Left cardiac atrium (tissue), 4 donors: ENCODE results near the gene CHST7. TPM values are rescaled to one million over a fixed set of nuclear protein-coding genes. Genes with fewer than 3 reads are reported as not detected.

Experiments used
- ATAC-seq, 2 donors: fragments of 200-7000 bp; cut with Tn5 transposase; one replicate each; pipeline ENCODE4 v1.9.1; 2020; ENCODE audit warnings: mild to moderate bottlenecking in 2 of 2, moderate library complexity in 2 of 2
- DNase-seq: peaks from one replicate; pipeline ENCODE4 v3.0.0-alpha.2; 2020
- intact Hi-C, 2 donors: fragments of 100-400 bp; cut with DNase I; formaldehyde crosslinking; loops; one replicate each; pipeline versions ENCODE4 v1.14.1 to v1.15.1; 2022 to 2023
- total RNA-seq, 2 donors: library from RNA; stranded (reverse); fragmentation: NEBNext Ultra II Directional; extraction: Animal tissue kit (Norgen Biotek cat#: 25700); gene quantifications; one replicate each; pipeline ENCODE4 v1.2.1, GENCODE V29; 2021
- donor health status: DM: no; HTN: yes; CAD: no.
- donor health status: DM: no; HTN: yes; CAD: no; lungs with severe emphysema.
- donor health status: DM: yes; HTN: yes; CAD: no.
- donor health status: Dilated cardiomyopathy.

CHST7 gene
- total RNA-seq, 2 donors from 2014 or later: 11.8 to 29.0 TPM

DNA sequence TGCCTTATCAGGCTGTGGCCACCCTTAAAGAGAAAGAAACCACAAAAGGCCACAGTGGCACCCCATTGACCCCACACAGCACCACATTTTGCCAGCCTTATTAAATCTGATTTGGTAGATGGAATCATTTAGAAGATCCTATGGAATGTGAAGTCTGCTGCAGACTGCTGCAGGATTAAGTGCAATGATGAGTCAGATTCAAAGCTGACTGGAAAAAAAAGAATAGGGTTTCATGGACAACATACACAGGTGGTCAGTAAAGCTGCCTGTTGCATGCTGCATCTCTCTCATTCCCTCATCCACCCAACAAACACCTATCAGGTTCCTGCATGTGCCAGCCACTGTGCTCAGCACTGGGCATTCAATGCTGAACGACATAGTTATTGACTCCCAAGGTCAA lies 56.6 kb downstream of the CHST7 start:
- no peak for ATAC-seq
- DNase-seq: no peak
- intact Hi-C loops: no loop called here

DNA sequence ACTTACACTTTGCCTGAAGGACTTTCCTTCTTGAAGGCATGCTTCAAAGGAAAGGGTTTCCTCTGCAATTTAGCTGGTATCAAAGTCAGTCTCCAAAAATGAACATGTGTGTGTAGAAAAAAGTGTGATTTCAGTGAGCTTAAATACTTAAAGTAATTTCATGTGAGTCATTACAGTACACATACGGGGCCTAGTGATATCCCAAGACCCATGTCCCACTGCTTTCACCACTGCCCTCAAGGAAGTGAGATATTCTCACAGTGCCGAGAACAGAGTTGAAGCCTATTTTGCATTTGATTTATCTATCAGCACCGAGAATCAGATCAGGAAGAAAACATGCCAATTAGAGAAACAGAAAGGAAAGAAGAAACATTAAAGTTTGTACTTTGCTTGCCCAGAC lies 61.0 kb downstream of the CHST7 start:
- DNase-seq: no peak
- no peak for ATAC-seq
- intact Hi-C loops: no loop called here

DNA sequence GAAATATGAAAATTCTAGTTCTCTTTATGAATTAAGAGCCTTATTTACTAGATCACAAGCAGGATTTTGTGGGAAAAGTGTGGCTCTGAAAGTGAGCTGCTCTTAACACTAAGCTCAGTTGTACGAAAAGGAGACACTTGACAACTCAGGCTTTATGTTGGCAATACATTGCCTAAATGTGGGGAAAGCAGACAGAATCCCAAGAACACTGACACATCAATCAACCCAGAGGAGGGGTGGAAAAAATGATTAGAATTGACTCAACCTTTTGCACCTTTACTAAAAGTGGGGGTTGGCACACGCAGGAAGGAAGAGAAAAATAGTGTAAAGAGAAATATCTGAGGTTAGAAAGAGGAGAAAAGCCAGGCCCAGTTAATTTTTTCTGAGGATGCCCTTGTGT lies 61.6 kb downstream of the CHST7 start:
- ATAC-seq (no peak), DNase-seq (no peak)
- intact Hi-C loops: no loop called here

DNA sequence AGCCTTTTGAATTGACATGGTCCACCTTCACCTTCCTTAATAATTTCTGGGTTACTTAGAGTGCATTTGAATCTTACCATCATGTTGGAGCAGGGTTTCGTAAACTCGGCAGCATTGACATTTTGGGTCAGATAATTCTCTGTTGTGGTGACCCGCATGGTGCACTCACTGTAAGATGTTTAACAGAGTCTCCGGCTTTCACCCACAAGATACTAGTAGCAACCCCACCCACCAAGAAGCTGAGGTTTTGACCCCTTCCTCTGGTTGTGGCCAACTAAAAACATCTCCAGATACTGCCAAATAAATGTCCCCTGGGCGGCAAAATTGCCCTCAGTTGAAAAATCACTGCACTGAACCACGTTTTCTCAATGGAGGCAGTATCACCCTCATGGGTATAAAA lies 62.7 kb downstream of the CHST7 start:
- DNase-seq (no peak), ATAC-seq (no peak)

DNA sequence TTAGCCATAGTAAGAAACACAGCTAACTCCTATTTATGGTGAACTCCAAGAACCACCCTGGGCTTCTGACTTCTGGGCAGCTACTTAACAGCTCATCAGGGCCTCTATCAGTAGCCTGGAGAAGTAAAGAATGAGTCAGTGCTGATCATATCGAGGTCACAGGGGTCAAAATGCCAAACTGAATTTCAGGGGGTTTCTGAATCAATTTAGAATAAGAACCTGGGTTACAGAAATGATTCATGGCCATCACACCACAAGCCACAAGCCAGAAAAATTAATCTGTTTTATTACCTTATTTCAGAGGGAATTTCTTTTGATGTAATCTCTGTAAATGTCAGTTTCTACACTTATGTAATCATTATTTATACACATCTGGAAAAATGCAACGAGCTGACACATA lies 64.4 kb downstream of the CHST7 start:
- intact Hi-C loops: no loop called here
- DNase-seq (no peak), ATAC-seq (no peak)

More for the DNA sequence above, 62.7 kb downstream of the CHST7 start:
- intact Hi-C loops: no loop called here

DNA sequence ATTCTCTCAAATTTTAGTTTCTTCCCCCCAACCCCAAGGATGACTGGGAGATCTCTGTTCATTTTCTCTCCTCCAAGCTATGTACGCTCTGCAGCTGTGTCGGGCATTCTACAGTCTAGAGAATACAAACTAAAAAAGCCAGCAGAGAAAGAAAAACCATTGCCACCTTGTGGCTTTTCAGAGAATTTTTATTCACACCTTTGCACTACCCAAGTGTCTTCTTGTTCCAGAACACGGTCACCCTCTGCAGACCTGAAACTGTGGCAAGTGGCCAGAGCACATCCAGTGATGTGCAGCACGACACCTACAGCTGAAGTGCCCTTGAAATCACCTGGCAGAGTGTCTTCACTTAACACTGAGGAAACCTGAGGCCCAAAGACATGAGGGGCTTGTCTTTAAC lies 68.6 kb downstream of the CHST7 start:
- DNase-seq: peak; percentile 28
- ATAC-seq: peak; percentile 83 to 84
- intact Hi-C loops: loop anchor here (5.0 to 10.0 kb wide), 3 partner anchors 65 to 85 kb away; partner anchors contain the start of gene CHST7 (in 1 of the 2)

DNA sequence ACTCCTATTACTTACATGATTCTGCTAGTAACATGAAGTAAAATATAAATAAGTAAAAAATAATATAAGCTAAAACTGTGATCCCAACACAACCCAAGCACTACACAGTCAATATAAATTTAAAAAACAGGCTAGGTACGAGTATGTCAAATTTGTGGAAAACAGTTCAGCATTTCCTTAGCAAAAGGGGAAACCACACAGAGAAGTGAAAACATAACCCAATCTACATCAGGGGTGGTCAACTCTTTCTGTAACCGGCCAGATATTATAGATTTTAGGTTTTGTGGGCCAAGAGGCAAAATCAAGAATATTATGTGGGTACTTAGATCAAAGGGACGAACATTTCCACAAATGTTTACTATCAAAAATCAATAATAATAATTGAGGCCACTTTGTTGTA lies 70.1 kb downstream of the CHST7 start:
- DNase-seq (no peak), ATAC-seq (no peak)
- intact Hi-C loops: loop anchor here (5.0 to 10.0 kb wide), 3 partner anchors 66 to 86 kb away; partner anchors contain the start of gene CHST7 (in 1 of the 2)

DNA sequence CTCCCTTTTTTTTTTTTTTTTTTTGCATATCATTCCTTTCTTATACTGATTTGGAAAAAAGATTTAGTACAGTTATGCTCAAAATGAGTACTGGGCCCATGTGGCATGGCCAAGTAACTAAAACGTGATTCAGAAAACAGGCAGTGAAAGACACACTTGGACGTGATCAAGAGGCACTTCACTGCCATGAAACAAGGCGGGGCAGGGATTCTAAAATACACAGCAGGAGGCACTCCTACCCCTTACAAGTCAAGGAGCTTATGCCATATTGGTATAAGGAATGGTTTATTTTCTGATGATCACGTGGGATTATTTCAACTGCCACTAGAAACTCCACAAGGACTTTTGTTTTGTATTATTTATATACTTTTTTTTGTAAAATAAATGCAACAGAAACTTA lies 72.0 kb downstream of the CHST7 start:
- DNase-seq (no peak), ATAC-seq (no peak)
- intact Hi-C loops: loop anchor here in 1 of 2 donors (10.0 kb wide), 1 partner anchor 71 kb away; the partner anchor contains the start of gene CHST7

DNA sequence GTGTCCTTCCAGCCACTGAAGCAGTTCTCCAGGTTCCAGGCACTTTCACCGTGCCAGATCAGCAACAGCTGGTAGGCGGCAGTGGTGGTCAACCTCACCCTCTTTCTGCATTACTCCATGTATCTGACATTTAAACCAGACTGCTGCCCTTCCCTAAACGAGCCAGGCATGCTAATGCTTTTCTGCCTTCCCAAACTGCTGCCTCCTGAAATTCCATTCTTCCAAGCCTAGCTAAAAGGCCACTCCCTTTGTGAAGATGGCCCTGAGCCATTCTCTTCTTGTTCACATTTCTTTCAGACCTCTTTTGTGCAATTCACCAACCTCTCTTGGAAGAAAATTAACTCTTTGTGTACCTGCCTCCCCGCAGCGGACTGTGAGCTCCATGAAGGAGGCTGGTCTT lies 73.7 kb downstream of the CHST7 start:
- DNase-seq (no peak), ATAC-seq (no peak)
- intact Hi-C loops: loop anchor here in 1 of 2 donors (10.0 kb wide), 1 partner anchor 72 kb away; the partner anchor contains the start of gene CHST7

Other genes starting within 250 kb of the CHST7 start
- 1 to 10 TPM; 2.2 to 2.7 TPM for gene ZNF674, start 28.3 kb upstream of the CHST7 start, total RNA-seq
- gene SLC9A7, start 185.4 kb downstream of the CHST7 start, total RNA-seq: 1 to 10 TPM; 4.0 to 4.8 TPM